NCI-H69 (cell line): ENCODE measurements around the gene CKS1B.
A peak's percentile ranks its signal among the peaks of the same experiment; 100 is the strongest.
"Not testable (repeated sequence)": the region's sequence is repeated elsewhere in the genome, so short reads cannot be mapped to it uniquely, and the experiment has no call there.

Source experiments
- DNase-seq: peaks from one replicate; lab custom pipeline; 2025; lab: John Stamatoyannopoulos, UW

The CKS1B gene

DNA sequence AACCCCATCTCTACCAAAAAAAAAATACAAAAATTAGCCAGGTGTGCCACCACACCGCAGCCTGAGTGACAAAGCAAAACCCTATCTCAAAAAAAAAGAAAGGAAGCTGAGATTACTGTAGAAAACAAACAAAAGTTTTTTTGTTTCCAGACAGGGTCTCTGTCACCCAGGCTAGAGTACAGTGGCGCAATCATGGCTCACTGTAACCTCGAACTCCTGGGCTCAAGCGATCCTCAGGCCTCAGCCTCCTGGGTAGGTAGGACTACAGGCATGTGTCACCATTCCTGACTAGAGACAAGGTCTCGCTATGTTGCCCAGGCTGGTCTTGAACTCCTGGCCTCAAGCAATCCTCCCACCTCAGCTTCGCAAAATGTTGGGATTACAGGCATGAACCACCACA, 10.1 kb upstream of the CKS1B start:
- no peak for DNase-seq

GRCh38 chr1:154966111-154966510, 8.4 kb upstream of the CKS1B start:
- no peak for DNase-seq

DNA sequence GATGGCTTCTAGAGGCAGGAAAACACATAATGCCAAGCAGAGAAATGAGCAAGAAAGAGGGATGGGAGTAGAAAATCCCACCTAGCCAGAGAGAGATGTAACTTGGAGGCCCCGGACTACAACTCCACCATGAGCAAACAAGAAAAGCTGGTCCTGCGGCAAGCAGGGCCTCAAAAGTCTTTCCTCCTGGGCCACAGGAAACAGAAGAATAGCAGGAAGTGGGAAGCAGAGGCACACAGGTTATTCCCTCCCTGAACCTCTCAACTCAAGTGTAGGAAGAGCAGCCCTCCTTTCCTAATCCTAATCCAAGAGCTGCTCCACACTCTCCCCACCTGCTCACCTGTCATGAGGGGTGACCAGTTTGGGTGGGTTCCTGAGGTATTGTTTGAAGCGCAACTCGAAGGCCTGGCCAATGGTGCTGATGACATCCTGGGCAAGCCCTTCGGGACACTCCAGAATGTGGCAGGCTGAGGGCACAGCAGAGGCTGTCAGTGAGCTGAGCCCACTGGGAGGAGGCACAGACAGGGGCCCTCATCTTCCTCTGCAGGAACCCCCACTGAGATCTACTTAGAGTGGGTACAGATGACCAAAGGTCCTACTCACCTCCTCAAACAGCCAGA, 7.0 kb upstream of the CKS1B start:
- DNase-seq: no peak

DNA sequence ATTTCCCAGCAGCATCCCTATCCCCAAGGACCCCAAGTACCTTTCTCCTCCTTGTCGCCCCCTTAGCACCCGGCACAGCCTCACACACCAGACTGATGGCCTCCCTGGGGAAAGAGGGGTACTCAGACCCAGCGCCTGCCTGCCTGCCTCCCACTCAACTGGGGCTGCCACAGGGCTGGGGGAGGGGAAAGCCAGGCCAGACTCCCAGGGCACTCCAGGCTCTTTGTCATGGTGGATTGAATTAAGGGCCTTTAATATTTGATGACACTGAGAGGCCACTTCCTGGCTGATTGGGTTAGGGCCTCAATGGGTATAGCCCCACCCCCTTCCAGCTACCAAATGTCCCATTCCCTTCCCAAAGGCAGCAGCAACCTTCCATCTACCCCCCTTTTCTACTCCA, 5.8 kb upstream of the CKS1B start:
- DNase-seq: no peak

- no peak for DNase-seq
Observed at GRCh38 chr1:154969246-154969645, 5.2 kb upstream of the CKS1B start.

DNA sequence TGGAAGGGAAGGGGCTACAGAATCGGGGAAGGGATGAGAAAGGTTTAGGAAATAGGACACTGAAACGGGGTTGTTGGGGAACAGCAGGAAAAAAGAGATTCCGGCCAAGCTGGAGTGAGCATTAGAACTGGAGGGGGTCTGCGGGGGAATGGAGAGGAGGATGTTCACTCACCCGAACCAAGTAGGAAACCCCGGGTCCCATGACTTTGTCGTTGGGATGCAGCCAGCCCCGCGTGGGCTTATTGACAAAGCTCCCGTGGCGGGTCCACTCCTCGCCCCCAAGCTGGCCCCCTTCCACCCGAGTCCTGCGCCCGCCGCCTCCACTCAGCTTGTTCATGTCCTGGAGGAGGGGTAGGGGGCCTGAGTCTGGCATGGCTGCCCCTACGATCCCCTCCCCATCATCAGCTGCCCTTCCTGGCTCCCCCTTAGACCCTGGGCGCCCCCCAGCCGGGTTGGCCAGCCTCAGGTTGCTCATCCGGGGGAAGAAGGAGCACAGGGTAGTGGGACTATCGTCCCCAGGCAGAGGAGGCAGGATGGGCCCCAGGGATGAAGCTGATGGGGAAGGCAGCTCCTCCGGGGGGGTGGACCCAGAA, 4.5 kb upstream of the CKS1B start:
- no peak for DNase-seq

DNA sequence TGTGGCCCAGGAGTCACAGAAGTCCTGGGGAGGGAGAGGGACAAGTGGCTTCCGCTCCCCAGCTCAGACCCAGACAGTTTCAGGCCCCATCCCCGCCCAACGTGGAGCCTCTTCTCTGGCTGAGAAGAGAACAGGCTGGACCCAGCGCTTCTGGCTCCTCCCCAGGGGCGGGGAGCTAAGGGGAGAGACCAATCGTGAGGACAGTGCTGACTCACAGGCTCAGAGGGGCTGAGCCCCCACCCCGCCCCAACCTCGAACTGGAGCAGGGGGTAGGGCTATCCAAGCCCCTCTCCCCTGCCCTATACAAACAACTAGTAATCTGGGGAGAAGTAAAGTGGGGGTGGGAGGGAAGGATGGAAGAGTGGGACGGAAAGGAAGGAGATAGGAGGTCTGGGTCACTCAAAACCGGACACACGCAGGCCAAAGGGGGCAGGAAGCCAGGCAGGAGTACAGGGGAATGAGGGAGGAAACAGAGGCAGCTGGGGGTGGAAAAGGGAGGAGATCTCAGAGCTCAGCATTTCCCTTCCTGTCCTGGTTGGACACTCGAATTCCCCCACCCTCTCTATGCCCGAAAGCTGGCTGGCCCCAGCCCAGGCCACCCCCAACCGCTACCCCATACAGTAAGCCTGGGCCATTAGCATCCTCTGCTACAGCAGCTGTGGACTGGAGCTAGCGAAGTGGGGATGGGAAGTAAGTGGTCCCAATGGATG, 3.7 kb upstream of the CKS1B start, which contains the start of gene SHC1:
TSS of gene SHC1 (minus strand) at position 117 of the 710 bp plus-strand sequence. CDS start 221 bp downstream, outside the sequence.
- DNase-seq: peak; percentile 90

DNA sequence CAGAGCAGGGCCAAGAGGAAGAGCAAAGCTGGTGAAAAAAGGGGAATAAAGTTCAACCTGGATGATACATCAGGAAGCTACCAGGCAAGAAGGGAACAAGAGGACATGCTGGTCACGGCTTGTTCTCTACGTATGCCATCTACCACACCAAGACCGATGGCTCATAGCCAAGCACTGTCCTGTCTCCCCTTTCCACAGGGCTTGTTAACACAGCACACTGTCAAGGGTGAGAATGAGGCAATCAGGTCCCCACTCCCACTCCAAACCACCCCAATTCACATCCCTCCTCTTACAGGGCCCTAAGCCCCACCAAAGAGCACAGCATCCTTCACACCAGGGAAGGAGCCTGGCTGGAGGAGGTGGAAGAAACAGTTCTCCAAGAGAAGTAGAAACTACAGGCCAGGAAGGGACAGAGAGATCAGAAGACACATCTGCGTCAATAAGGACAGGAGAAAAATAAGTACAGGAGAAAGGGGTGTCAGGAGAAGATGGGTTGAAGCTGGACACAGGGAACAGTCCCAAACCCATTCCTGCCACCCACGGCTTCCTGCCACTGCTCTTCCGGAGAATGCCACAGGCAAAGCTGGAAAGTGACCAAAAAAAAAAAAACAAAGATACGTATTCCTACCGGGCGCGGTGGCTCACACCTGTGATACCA, 3.0 kb upstream of the CKS1B start:
- no peak for DNase-seq

DNA sequence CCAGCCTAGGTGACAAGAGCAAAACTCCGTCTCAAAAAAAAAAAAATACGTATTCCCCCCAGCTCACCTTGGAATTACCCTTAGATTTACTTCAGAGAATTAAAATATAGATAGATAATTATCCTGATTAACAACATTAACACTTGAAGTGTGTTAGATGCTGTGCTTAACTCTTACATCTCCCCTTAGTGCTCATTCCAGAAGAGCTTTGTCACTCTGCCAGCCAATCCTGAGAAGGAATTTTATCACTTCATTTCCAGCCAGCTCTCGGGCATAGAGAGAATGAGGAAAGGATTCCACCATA, 2.3 kb upstream of the CKS1B start:
- DNase-seq: no peak

- no peak for DNase-seq
Observed at GRCh38 chr1:154972517-154973343, 1.8 kb upstream of the CKS1B start.

DNA sequence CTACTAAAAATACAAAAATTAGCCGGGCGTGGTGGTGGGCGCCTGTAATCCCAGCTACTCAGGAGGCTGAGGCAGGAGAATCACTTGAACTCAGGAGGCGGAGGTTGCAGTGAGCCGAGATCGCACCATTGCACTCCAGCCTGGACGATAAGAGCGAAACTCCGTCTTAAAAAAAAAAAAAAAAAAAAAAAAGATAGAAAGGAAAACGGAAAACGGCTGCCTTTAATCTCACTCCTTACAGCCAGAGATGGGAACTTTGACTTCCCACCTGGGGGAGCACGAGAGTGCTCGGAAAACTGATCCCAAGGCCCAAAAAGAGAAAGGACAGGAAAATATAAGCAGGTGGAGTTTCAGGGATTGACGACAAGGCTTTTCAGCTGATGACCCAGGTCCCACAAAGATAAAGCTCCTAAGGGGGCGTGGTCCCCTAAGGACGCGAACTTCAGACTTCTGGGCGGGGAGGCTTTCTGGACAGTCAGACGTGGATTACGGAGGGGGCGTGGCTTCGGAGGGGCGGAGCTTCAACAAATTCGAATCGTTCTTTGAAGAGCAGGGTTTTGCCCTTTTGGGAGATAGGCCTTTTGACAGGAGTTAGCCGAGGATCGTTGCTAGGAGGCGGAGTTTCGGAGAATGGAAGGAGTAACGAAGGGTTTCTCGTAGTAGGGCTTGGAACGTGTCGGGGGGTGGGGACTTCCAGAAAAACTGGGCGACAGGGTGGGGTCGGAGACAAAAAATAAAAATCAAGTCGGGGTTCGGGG, 958 bp upstream of the CKS1B start:
- DNase-seq: peak; percentile 92

GRCh38 chr1:154974808-154975408, 427 bp downstream of the CKS1B start:
- peak; percentile 96 for DNase-seq

- peak; percentile 57 for DNase-seq
Observed at GRCh38 chr1:154975409-154976059, 1.1 kb downstream of the CKS1B start.

GRCh38 chr1:154977762-154978161, 3.3 kb downstream of the CKS1B start:
- DNase-seq: not testable (repeated sequence)

DNA sequence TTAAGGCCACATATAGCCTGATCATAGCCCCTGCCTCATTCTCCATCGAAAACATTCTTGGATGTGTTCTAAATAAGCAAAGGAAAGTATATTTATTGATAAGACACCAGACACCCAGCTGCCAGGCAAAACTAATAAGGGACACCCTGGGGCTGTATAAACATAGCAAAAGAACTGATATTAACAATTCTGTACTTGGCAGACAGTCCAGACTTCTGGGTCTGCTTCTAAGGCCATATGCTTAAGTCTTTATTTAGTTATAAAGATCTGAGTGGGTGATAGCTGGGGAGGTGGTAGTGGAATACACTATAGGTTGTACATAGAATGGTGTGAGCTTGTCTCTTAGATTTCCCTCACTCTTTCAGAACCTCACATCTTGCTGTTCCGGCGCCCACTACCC, 3.9 kb downstream of the CKS1B start:
- DNase-seq: no peak

DNA sequence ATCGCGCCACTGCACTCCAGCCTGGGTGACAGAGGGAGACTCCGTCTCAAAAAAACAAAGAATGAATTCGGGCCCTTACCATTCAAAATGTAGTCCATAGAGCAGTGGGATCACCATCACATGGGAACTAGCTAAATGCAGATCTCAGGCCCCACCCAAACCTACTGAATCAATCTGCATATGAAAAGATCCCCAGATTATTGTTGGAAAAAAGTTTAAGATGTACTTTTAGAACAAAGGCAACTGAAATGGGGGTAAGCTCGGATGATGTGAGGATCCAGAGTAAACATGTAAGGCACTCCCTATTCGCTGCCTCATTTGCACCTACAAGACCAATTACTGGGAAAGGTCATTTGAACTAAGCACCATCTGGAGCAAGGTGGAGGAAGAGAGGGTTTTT, 7.9 kb downstream of the CKS1B start:
- peak; percentile 71 for DNase-seq

- DNase-seq: peak; percentile 100
Observed at GRCh38 chr1:154982897-154983648, 8.6 kb downstream of the CKS1B start, which contains the start of gene FLAD1. FLAD1 (plus strand) TSS chr1:154983344; CDS start chr1:154983695, 351 bp downstream.

GRCh38 chr1:154983776-154984466, 9.4 kb downstream of the CKS1B start:
- peak; percentile 45 for DNase-seq

DNA sequence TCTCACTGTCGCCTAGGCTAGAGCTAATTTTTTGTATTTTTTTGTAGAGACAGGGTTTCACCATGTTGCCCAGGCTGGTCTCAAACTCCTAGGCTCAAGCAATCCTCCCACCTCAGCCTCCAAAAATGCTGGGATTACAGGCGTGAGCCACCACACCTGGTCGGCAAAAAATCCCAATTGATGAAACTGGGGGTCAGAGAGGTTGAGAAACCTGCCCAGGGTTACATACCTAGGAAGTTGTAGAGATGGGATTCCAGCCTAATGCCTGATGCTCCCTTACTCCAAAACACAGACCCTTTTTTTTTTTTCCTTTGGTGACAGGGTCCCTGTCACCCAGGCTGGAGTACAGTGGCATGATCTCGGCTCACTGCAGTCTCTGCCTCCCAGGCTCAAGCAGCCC, 12.3 kb downstream of the CKS1B start:
- DNase-seq: not testable (repeated sequence)
